Activated CD8-positive, alpha-beta T cell treated with anti-CD3 and anti-CD28 coated beads, Interleukin-2, amount 10 ng/mL, durations not matched to agents 7 days and 5 days (primary cell): ENCODE data around the gene KCNJ9. TPM values are rescaled to one million over a fixed set of nuclear protein-coding genes. Genes with fewer than 3 reads are reported as not detected.

Experiments used
- ATAC-seq: fragments of 150-1000 bp; cut with Tn5 transposase; one replicate; pipeline ENCODE4 v1.10.0; 2021; ENCODE audit warnings: moderate library complexity
- CTCF ChIA-PET: fragments of 350-600 bp; sonication (Branson Sonifier 250); formaldehyde crosslinking; loops from one replicate; lab custom pipeline; 2021; ENCODE audit warnings: antibody characterized with exemption; lab: Charles Lee
- POLR2A ChIA-PET: fragments of 350-600 bp; sonication (Branson Sonifier 250); formaldehyde crosslinking; loops from one replicate; lab custom pipeline; 2021; ENCODE audit warnings: antibody characterized with exemption; lab: Charles Lee
- DNase-seq: peaks from one replicate; pipeline ENCODE4 v3.0.0-alpha.2; 2020
- H3K27ac Mint-ChIP-seq: one replicate; pipeline ENCODE4 v1.8.0; 2021; ENCODE audit warnings: mild to moderate bottlenecking, mixed read lengths
- H3K27me3 Mint-ChIP-seq: one replicate; pipeline ENCODE4 v1.8.0; 2021; ENCODE audit warnings: low read depth, mixed read lengths
- H3K36me3 Mint-ChIP-seq: one replicate; pipeline ENCODE4 v1.8.0; 2021; ENCODE audit warnings: low read depth, mixed read lengths
- H3K4me1 Mint-ChIP-seq: one replicate; pipeline ENCODE4 v1.8.0; 2021; ENCODE audit warnings: low read depth, mixed read lengths
- H3K4me3 Mint-ChIP-seq: one replicate; pipeline ENCODE4 v1.8.0; 2021; ENCODE audit warnings: mild to moderate bottlenecking, mixed read lengths
- H3K9me3 Mint-ChIP-seq: one replicate; pipeline ENCODE4 v1.8.0; 2022; ENCODE audit warnings: mixed read lengths; ENCODE audit not compliant: insufficient read depth
- total RNA-seq, 2 experiments: library from RNA; stranded (reverse); gene quantifications; one replicate each; pipeline ENCODE4 v1.2.3, GENCODE V29; 2021

The KCNJ9 gene
- total RNA-seq, 2 experiments from 2014 or later: not detected

DNA sequence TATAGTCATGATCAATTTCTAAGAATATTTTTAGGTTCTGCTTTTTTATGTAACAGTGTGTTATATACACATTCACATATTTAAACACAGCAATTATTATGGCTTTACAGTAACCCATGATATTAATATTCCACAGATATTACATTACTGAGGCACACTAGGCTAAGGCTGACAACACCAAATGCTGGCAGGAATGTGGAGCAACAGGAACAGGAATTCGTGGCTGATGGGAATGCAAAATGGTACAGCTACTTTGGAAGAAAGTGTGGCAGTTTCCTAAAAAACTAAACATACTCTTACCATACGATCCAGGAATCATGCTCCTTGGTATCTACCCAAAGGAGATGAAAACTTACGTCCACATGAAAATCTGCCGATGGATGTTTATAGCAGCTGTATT lies 1.9 kb upstream of the KCNJ9 start:
- Mint-ChIP-seq H3K4me1 (peaks cover 10% of the 10 kb centered on the region), H3K27me3 (peaks cover 49% of the 10 kb centered on the region), H3K27ac (no peak overlapping the region), H3K4me3 (no peak overlapping the region), H3K9me3 (no peaks in the 10 kb centered on the region), H3K36me3 (peaks cover 2% of the 10 kb centered on the region)
- ChIA-PET POLR2A (interaction anchor here (0.8 kb wide), 1 partner anchor 119 kb away, joined by 7 read pairs; no protein-coding TSS in a partner anchor), CTCF (interaction anchor here (0.7 to 27.5 kb wide), 25 partner anchors 8 to 212 kb away, joined by 3 to 617 read pairs (median 6); partner anchors contain the start of genes IGSF8, KCNJ10 and PIGM)
- no peak for ATAC-seq
- DNase-seq: no peak

DNA sequence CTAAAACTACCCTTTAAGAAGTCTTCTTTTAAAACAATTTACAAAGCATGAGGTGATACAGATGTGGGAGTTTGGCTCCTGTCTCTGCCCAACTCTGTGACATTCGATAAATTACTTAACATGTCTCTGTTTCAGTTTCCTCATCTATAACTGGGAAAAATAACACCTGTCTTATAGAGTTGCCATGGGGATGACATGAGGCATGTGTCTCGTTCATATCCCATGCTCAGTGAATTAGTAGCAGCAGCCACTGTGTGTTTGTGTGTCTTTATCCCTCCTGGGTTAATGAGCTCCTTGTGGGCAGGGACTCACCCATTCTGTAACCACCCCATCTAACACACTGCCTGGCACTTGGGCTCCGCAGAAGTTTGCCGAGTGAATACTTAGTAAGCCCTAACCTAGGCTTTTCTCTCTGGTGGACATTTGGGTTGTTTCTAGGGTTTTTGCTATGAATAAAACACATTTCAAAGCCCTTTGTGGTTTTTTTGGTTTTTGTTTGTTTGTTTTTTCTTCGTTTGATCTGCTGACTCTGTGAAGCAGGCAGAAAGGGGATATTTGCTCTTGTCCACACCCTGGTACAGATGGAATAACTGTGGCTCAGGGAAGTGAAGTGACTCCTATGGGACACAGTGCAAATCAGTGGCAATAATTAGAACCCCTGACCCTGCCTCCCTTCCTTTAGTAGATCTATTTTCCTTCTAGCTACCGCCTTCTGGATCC lies 797 bp upstream of the KCNJ9 start:
- DNase-seq (no peak), ATAC-seq (no peak)
- ChIA-PET CTCF (interaction anchor here (0.8 to 27.5 kb wide), 5 partner anchors 10 to 211 kb away, joined by 4 to 617 read pairs (median 10); partner anchors contain the start of genes KCNJ10 and PIGM), POLR2A (interaction anchor here (0.8 kb wide), 1 partner anchor 118 kb away, joined by 7 read pairs; no protein-coding TSS in a partner anchor)
- Mint-ChIP-seq H3K27me3 (peaks cover 49% of the 10 kb centered on the region), H3K27ac (no peak overlapping the region), H3K9me3 (no peaks in the 10 kb centered on the region), H3K4me1 (peaks cover 13% of the 10 kb centered on the region), H3K4me3 (no peak overlapping the region), H3K36me3 (peaks cover 6% of the 10 kb centered on the region)

DNA sequence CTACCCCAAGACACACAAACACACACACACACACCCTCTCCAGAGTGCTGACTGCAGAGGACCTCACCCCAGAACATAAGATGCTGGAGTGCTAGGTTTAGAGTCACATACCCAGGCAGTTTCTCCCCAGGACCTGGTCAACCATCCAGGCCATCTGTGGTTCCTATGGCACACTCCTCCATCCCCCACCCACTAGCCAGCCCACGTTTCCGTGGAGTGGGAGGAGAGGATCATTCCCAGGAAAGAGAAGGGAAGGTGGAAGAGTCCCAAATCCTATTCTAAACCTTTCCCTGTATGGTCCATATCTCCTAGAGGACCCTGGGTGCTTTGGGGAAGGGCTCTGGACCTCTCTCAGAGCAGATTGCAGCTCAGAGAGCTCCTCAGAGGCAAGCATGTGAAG lies 1.1 kb downstream of the KCNJ9 start:
- H3K4me3 Mint-ChIP-seq: no peak overlapping the region
- no peak overlapping the region for H3K27ac Mint-ChIP-seq
- ChIA-PET POLR2A (no interaction called here), CTCF (interaction anchor here (0.7 to 27.5 kb wide), 7 partner anchors 19 to 170 kb away, joined by 3 to 617 read pairs (median 3); no protein-coding TSS in a partner anchor)
- peaks cover 16% of the 10 kb centered on the region for H3K36me3 Mint-ChIP-seq
- peaks cover 38% of the 10 kb centered on the region for H3K27me3 Mint-ChIP-seq
- H3K4me1 Mint-ChIP-seq: peaks cover 16% of the 10 kb centered on the region
- ATAC-seq (no peak), DNase-seq (no peak)
- no peaks in the 10 kb centered on the region for H3K9me3 Mint-ChIP-seq

DNA sequence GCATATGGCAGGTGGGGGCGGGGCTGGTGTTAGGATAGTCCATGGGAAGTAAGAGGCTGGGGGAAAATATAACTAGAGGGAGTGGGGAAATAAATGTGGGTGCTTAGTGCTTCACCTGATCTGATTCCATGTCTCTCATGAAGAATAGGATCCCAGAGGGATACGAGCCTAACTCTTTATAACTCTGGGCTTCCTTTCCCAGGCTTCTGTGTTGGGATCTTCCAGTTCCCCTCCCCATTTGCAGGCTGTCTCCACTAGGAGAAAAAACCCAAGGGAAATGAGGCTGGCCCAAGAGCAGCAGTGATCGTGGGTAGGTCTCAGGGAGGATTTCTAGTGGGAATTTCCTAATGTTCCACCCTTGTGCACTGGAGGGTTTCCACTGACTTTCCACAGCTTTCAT lies 1.6 kb downstream of the KCNJ9 start:
- Mint-ChIP-seq H3K27ac (no peak overlapping the region), H3K27me3 (peaks cover 37% of the 10 kb centered on the region), H3K4me1 (peaks cover 16% of the 10 kb centered on the region), H3K4me3 (no peak overlapping the region), H3K36me3 (peaks cover 16% of the 10 kb centered on the region), H3K9me3 (no peaks in the 10 kb centered on the region)
- ChIA-PET POLR2A (no interaction called here), CTCF (interaction anchor here (0.7 to 27.5 kb wide), 6 partner anchors 10 to 169 kb away, joined by 3 to 617 read pairs (median 3); partner anchors contain the start of gene KCNJ10)
- no peak for DNase-seq
- no peak for ATAC-seq

DNA sequence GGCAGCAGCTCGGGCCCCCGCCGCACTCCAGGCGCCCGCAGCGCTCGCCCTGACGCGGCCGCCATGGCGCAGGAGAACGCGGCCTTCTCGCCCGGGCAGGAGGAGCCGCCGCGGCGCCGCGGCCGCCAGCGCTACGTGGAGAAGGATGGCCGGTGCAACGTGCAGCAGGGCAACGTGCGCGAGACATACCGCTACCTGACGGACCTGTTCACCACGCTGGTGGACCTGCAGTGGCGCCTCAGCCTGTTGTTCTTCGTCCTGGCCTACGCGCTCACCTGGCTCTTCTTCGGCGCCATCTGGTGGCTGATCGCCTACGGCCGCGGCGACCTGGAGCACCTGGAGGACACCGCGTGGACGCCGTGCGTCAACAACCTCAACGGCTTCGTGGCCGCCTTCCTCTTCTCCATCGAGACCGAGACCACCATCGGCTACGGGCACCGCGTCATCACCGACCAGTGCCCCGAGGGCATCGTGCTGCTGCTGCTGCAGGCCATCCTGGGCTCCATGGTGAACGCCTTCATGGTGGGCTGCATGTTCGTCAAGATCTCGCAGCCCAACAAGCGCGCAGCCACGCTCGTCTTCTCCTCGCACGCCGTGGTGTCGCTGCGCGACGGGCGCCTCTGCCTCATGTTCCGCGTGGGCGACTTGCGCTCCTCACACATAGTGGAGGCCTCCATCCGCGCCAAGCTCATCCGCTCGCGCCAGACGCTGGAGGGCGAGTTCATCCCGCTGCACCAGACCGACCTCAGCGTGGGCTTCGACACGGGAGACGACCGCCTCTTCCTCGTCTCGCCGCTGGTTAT lies 2.8 kb downstream of the KCNJ9 start:
- ChIA-PET POLR2A (no interaction called here), CTCF (interaction anchor here (1.5 to 27.5 kb wide), 9 partner anchors 10 to 208 kb away, joined by 3 to 617 read pairs (median 12); partner anchors contain the start of genes IGSF8, KCNJ10, PEX19 and PIGM)
- H3K9me3 Mint-ChIP-seq: no peaks in the 10 kb centered on the region
- DNase-seq (peak; percentile 80), ATAC-seq (peak; percentile 85)
- peak overlapping the region; percentile 20 for H3K4me3 Mint-ChIP-seq
- H3K27me3 Mint-ChIP-seq: peaks cover 33% of the 10 kb centered on the region
- no peak overlapping the region for H3K27ac Mint-ChIP-seq
- H3K4me1 Mint-ChIP-seq: peaks cover 12% of the 10 kb centered on the region
- peaks cover 16% of the 10 kb centered on the region for H3K36me3 Mint-ChIP-seq

DNA sequence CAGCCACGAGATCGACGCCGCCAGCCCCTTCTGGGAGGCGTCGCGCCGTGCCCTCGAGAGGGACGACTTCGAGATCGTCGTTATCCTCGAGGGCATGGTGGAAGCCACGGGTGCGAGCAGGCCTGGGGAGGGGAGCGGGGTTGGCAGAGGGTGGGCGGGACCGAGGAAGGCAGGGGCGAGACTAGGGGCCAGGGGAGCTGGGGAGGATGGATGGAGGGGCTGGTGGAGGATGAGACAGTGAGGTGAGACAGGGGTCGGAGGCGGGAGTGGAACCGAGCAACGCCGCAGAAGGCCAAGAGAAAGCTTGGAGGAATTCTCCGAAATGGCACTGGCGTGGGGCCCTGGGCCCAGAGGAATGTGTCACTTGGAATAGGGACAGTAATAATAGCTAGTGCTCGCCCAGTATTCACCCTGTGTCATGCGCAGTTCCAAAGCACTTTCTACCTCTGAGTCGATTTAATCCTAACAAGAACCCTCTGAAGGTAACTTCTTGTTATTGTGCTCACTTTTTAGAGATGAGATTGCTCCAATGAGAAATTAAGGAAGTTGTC lies 3.5 kb downstream of the KCNJ9 start:
- Mint-ChIP-seq H3K27me3 (peaks cover 31% of the 10 kb centered on the region), H3K36me3 (peaks cover 16% of the 10 kb centered on the region), H3K4me3 (no peak overlapping the region), H3K4me1 (peaks cover 12% of the 10 kb centered on the region), H3K27ac (no peak overlapping the region), H3K9me3 (no peaks in the 10 kb centered on the region)
- DNase-seq (no peak), ATAC-seq (no peak)
- CTCF ChIA-PET: interaction anchor here (0.8 to 27.5 kb wide), 20 partner anchors 9 to 952 kb away, joined by 3 to 617 read pairs (median 7); partner anchors contain the start of genes IGSF8, KCNJ10, PEX19 and PIGM
- POLR2A ChIA-PET: interaction anchor here (1.0 kb wide), 1 partner anchor 9 kb away, joined by 3 read pairs; no protein-coding TSS in a partner anchor

DNA sequence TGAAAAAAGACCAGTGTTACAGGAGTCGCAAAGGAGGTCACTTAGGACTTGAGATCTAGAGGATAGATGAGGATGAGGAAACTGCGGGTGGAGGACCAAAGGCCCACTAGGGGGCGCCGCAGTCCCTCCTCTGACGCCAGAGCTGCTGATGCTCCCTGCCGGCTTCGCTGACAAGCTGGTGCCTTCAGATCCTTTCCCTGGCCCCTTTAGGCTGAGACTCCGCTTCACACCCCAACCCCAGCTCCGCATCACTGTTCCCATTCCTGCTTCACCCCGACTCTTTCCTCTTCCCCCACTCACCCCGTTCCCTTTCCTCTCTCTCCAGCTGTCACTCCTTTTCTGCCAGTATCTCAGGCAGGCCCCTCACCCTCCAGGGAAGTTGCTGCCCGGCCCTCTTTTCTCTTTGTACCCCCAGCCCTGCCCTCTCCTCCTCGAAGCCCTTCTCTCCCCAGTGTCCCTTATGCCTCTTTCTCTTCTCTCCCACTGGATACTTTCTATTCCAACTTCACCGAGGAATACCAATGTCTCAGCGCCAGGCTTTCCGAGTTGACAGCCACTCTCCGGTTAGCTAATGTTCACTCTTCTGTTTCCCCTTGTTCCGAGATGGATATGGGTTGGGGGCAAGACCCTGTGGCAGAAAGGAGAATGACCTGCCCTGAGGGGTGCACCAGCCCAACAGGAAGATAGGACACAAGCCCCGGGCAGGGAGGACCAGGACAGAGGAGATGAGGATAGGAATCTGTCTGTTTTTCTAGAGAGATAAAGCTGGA lies 4.5 kb downstream of the KCNJ9 start:
- POLR2A ChIA-PET: interaction anchor here (1.0 kb wide), 1 partner anchor 8 kb away, joined by 3 read pairs; no protein-coding TSS in a partner anchor
- ATAC-seq (peak; percentile 76), DNase-seq (peak; percentile 87)
- H3K36me3 Mint-ChIP-seq: peaks cover 19% of the 10 kb centered on the region
- peaks cover 20% of the 10 kb centered on the region for H3K27me3 Mint-ChIP-seq
- H3K4me1 Mint-ChIP-seq: peaks cover 12% of the 10 kb centered on the region
- H3K27ac Mint-ChIP-seq: no peak overlapping the region
- H3K9me3 Mint-ChIP-seq: no peaks in the 10 kb centered on the region
- CTCF ChIA-PET: interaction anchor here (0.6 to 27.5 kb wide), 37 partner anchors 8 to 953 kb away, joined by 3 to 617 read pairs (median 4); partner anchors contain the start of genes IGSF8, KCNJ10 and PEX19
- no peak overlapping the region for H3K4me3 Mint-ChIP-seq

DNA sequence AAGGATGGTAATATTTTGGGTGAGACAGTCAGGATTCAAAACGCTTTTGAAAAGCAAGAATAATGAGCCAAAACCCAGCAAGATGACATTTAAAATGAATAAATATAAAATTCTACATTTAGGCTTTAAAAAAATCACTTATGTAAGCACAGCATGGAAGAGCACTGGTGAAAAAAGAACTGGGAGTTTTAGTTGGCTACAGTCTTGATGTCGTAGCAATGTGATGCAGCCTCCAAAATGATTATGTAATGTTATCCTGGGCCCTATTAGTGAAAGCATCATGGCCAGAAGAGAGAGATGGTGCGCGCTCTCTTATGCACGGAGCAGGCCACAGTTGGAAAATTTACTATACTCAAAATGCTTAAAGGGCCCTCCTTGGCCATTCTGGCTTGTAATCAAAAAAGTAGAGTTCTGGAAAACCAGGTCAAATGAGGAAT lies 5.1 kb downstream of the KCNJ9 start:
- ATAC-seq (no peak), DNase-seq (no peak)
- CTCF ChIA-PET: interaction anchor here (0.8 to 27.5 kb wide), 18 partner anchors 7 to 291 kb away, joined by 3 to 617 read pairs (median 10); partner anchors contain the start of genes IGSF8 and KCNJ10
- POLR2A ChIA-PET: interaction anchor here (1.9 kb wide), 1 partner anchor 12 kb away, joined by 4 read pairs; the partner anchor contains the start of gene IGSF8
- Mint-ChIP-seq H3K36me3 (peaks cover 22% of the 10 kb centered on the region), H3K4me1 (peaks cover 12% of the 10 kb centered on the region), H3K27me3 (peaks cover 16% of the 10 kb centered on the region), H3K9me3 (no peaks in the 10 kb centered on the region), H3K27ac (no peak overlapping the region), H3K4me3 (no peak overlapping the region)

DNA sequence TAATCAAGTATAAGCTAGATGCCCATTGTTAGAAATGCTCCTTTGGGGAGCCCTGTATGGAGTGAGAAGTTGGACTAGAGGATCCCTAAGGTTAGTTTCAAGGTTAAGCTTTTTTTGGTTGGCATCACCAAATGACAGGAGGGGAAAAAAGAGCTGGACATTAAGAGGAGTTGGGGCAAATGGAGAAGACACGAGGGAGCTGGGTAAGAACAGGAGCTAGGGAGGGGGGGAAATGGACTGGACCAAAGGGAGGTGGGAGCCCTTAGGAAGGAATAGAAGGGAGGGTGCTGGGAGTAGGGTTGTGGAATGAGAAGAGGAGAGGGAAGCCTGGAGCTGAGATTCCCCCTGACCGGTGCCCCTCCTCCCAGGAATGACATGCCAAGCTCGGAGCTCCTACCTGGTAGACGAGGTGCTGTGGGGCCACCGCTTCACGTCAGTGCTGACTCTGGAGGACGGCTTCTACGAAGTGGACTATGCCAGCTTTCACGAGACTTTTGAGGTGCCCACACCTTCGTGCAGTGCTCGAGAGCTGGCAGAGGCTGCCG lies 5.9 kb downstream of the KCNJ9 start:
- DNase-seq: no peak
- no peak for ATAC-seq
- Mint-ChIP-seq H3K36me3 (peaks cover 24% of the 10 kb centered on the region), H3K4me1 (peaks cover 12% of the 10 kb centered on the region), H3K27ac (no peak overlapping the region), H3K4me3 (no peak overlapping the region), H3K27me3 (peaks cover 10% of the 10 kb centered on the region), H3K9me3 (no peaks in the 10 kb centered on the region)
- ChIA-PET CTCF (interaction anchor here (1.6 to 27.5 kb wide), 9 partner anchors 9 to 290 kb away, joined by 10 to 617 read pairs (median 34); partner anchors contain the start of genes IGSF8 and KCNJ10), POLR2A (interaction anchor here (0.6 to 1.9 kb wide), 2 partner anchors 11 to 143 kb away, joined by 3 to 4 read pairs; partner anchors contain the start of gene IGSF8)

DNA sequence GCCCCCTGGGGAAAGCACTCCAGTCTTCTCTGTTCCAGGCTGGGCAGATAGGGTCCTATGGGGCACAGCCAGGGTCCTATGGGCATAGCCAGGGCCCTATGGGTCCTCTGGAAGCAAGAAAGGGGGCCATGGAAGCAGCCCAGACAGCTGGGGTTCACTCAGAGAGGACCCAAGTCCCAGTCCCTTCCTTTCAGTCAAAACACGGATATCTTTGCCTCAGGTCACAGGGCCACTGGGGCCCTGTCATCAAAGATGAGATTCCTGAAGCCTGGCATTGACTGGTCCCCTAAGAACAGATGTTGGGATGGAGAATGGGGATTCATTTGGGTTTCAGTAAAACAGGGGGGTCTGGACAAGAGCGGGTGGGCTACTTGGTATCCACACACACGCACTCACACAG lies 8.5 kb downstream of the KCNJ9 start:
- H3K27ac Mint-ChIP-seq: no peak overlapping the region
- H3K27me3 Mint-ChIP-seq: no peaks in the 10 kb centered on the region
- no peak for ATAC-seq
- H3K36me3 Mint-ChIP-seq: peaks cover 23% of the 10 kb centered on the region
- no peaks in the 10 kb centered on the region for H3K9me3 Mint-ChIP-seq
- ChIA-PET POLR2A (no interaction called here), CTCF (interaction anchor here (1.9 to 27.5 kb wide), 2 partner anchors 10 to 37 kb away, joined by 10 to 617 read pairs; no protein-coding TSS in a partner anchor)
- H3K4me1 Mint-ChIP-seq: peaks cover 14% of the 10 kb centered on the region
- no peak overlapping the region for H3K4me3 Mint-ChIP-seq
- DNase-seq: no peak
